Effector CD8-positive, alpha-beta T cell (primary cell): ENCODE data around the gene MDFIC.
"Not testable (repeated sequence)": the region's sequence is repeated elsewhere in the genome, so short reads cannot be mapped to it uniquely, and the experiment has no call there.

Source experiments
- DNase-seq: peaks from one replicate; lab custom pipeline; 2025; lab: John Stamatoyannopoulos, UW
- total RNA-seq, 4 experiments: gene quantifications; one replicate each; lab custom pipeline; 2026; lab: John Stamatoyannopoulos, UW

MDFIC gene
- total RNA-seq, result 94.7 to 226 (median 99.1) reads per million in 4 experiments

GRCh38 chr7:114922026-114922651 lies at the start of gene MDFIC:
Gene MDFIC, plus strand, starts transcription at chr7:114922094. Its CDS starts 940 bp downstream, at chr7:114923034.
- peak; percentile 17 for DNase-seq

- no peak for DNase-seq
Measured at GRCh38 chr7:114874170-114874569, 47.7 kb upstream of the MDFIC start.

GRCh38 chr7:114875186-114875585 lies 46.7 kb upstream of the MDFIC start:
- no peak for DNase-seq

DNA sequence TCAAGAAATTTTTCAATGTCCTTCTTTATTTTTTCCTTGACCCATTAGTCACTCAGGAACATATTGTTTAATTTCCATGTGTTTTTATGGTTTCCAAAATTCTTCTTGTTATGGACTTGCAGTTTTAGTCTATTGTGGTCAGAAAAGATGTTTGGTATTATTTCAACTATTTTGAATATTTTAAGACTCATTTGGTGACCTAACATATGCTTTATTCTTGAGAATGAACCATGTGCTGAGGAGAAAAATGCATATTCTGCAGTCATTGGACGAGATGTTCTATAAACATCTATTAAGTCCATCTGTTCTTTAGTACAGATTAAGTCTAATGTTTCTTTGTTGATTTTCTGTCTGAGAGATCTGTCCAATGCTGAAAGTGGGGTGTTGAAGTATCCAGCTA lies 42.3 kb upstream of the MDFIC start:
- DNase-seq, result no peak

DNA sequence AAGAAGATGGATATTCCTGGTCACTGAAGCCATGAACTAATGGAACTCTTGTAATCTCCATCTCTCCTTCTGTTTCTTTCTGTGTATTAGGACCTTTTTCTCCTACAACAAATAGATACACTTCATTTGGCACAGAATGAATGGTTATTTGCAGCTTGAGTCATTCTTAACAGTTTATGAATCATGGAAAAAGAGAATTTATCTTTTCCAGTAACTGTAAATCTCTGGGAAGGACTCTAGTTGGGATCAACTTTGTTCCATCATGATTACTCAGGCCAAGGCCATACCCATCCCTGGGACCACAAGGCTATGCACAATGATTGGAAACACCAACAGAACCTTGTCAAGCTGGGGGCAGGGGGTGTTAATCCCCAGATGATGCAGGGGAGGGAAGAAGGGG lies 36.1 kb upstream of the MDFIC start:
- DNase-seq, result no peak

- DNase-seq, result no peak
Measured at GRCh38 chr7:114886241-114886640, 35.7 kb upstream of the MDFIC start.

DNA sequence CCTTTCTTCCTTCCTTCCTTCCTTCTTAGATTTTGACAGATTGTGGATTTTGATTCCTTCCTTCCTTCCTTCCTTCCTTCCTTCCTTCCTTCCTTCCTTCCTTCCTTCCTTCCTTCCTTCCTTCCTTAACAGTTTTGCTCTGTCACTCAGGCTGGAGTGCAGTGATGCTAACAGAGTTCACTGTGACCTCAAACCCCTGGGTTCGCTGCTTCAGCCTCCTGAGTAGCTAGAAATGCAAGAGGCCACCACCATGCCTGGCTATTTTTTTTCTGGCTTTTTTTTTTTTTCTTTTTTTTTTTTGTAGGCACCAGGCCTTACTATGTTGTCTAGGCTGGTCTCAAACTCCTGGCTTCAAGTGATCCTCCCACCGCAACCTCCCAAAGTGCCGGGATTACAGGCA lies 32.8 kb upstream of the MDFIC start:
- not testable (repeated sequence) for DNase-seq

- DNase-seq, result no peak
Measured at GRCh38 chr7:114889646-114890285, 32.1 kb upstream of the MDFIC start.

- DNase-seq, result no peak
Measured at GRCh38 chr7:114890561-114890960, 31.3 kb upstream of the MDFIC start.

- no peak for DNase-seq
Measured at GRCh38 chr7:114900127-114900526, 21.8 kb upstream of the MDFIC start.

- DNase-seq, result no peak
Measured at GRCh38 chr7:114901771-114902170, 20.1 kb upstream of the MDFIC start.

- no peak for DNase-seq
Measured at GRCh38 chr7:114903131-114903530, 18.8 kb upstream of the MDFIC start.

GRCh38 chr7:114910787-114911186 lies 11.1 kb upstream of the MDFIC start:
- no peak for DNase-seq

GRCh38 chr7:114911411-114911810 lies 10.5 kb upstream of the MDFIC start:
- DNase-seq, result no peak

- DNase-seq, result no peak
Measured at GRCh38 chr7:114916261-114916892, 5.5 kb upstream of the MDFIC start.

DNA sequence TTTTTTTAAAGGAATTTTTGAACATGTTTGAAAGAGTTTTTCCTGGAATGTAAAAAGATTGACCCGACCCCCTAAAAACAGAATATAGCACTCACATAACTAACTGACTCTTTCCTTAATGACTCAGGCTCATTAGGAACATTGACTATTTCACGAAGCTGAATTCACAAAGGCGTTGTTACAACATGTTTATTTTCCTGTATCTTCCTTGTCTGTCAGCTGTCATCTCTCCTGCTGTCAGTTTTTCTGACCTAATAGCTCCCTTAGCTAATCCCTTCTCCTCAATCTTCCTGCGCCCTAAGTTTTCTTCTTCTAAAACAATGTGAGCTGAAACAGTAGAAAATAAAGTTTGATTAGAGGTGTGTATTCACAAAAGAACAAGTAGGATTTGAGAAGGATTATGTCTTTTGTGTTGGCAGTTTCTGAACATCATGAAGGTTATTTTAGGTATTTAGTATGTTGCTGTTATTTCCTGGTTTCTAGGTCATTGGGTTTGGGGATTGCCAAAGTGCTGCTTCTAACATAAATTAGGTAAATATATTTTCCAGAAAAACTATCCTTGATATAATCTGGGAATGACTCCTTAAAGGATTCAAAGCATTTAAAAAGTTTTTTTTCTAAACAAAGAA lies 4.6 kb upstream of the MDFIC start:
- DNase-seq, result no peak

GRCh38 chr7:114919587-114919986 lies 2.3 kb upstream of the MDFIC start:
- DNase-seq, result no peak

DNA sequence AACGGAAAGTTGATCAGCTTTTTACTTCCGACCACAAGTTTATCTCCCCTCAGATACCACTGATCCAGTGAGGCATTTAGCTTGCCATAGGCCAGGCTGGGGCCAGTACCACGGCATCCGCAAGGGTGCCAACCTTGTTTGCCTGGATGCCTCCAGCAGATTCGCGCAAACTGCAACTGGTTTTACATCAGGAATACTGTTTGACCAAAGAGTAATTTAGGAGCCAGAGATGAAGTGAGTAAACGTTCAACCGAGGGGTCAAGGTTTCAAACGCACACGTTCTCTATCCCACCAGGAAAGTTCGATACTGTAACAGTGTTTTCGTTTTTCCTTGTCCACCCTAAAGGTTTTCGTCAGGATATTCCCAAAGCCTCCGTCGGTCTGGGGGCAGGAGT lies 266 bp upstream of the MDFIC start:
- DNase-seq, result no peak

DNA sequence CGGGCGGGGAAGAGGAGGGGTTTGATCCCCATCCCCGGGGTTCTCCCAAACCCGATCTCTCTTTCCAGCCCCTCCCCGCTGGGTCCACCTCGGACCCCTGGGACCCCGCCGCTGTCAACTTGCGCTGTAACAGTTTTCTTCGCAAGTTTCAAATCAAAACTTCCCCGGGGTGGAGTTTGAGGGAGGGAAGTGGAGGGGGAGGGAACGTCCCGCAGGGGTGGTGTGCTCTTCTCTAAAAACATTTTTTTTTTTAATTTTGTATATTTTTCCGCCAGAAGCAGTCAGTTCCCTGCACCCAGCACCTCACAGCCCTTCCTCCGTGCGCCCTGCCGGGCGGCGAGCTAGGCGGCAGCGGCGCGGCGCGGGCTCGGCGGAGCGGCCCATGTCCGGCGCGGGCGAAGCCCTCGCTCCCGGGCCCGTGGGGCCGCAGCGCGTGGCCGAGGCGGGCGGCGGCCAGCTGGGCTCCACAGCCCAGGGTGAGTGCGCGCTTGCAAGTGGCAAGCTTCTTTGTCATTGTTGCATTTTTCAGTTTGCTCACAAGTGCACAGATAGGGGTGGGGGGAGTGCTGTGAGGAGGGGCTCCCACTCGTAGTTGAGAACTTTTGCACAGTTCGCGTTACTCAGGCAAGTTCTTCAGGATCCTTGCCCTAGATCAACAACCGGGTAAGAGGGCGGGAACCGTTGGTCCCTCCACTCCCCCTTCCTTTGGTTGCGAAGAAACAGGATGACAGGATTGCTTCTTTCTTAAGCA lies 933 bp downstream of the MDFIC start:
- no peak for DNase-seq

DNA sequence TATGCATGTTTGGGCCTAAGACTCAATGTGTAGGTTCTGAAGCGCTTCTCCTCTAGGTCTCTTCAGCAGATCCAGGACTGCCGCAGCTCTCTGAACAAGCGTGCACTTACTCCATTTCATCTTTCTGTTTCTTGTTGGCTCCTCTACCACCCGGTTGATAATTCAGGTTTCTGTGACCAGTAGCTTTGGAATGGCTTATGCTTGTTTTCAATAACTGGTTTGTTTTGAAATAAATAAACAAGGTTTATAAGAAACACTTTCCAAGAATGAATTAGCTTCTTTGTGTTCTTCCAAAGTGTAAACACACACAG lies 1.5 kb downstream of the MDFIC start:
- DNase-seq, result no peak

DNA sequence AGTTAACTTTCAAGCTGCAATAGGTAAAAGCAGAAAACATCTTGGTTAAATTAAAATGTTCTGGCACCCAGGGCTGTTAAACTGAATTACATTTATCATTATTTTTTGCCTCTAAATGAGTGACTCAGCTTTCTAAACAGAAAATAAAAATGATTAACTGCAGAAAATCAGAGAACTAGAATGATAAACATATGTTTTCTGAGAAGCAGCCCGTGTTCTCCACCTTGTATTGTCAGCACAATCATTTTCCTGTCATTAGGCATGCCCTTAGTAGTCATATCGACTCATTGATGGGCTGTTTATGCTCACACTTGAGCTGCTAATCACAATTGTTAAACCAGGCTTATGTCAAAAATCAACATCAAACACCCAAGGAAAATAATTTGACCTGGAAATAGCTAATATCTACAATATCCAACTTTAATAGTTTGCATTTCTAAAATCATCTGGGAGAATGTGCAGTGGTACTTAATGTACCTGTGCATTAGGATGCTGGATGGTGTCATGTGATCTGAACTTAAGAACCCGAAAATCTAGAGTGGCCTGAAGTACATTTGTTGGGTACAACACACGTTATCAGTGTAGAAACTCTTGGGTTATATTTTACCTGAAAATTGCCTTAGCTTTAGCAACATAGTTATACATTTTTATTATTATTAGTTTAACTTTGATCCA lies 2.3 kb downstream of the MDFIC start:
- DNase-seq, result no peak

GRCh38 chr7:114925434-114925833 lies 3.5 kb downstream of the MDFIC start:
- no peak for DNase-seq
